ENCODE measurements around the gene PARD3.

DNA sequence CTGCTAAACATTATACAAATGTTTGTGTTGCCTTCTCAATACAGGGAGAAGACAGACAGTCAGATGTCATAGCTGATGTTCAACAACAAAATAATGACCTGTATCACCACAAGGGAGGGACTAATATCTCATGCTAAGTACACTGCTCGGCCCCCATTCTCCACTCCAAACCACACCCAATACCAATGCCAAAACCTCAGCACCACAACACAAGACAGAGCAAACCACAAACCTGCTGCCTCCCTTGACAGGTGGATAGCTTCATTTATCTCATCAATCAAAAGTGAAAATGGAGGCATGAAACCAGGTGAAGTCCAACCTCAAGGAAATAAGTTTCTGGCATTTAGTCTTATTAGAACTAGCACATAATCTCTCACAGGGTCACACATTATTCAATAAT is 109.5 kb downstream of the PARD3 start:
- TF ChIP-seq POLR2AphosphoS5 (IDR thresholded peaks at IDR 0.05), result no peak
- TF ChIP-seq, protein P1, sequence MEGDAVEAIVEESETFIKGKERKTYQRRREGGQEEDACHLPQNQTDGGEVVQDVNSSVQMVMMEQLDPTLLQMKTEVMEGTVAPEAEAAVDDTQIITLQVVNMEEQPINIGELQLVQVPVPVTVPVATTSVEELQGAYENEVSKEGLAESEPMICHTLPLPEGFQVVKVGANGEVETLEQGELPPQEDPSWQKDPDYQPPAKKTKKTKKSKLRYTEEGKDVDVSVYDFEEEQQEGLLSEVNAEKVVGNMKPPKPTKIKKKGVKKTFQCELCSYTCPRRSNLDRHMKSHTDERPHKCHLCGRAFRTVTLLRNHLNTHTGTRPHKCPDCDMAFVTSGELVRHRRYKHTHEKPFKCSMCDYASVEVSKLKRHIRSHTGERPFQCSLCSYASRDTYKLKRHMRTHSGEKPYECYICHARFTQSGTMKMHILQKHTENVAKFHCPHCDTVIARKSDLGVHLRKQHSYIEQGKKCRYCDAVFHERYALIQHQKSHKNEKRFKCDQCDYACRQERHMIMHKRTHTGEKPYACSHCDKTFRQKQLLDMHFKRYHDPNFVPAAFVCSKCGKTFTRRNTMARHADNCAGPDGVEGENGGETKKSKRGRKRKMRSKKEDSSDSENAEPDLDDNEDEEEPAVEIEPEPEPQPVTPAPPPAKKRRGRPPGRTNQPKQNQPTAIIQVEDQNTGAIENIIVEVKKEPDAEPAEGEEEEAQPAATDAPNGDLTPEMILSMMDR (IDR thresholded peaks at IDR 0.05), result no peak
